ENCODE results near the gene WDR59.

GRCh38 chr16:74954763-74955162 is 30.2 kb downstream of the WDR59 start:
- TF ChIP-seq CTCF (IDR thresholded peaks at IDR 0.05) (no peak), POLR2A (IDR thresholded peaks at IDR 0.05) (no peak)

Data from right lobe of liver (tissue), 4 donors.